Stomach (tissue), 4 donors: ENCODE measurements around the gene ESR1.

Experiments used
- POLR2A ChIP-seq, 4 donors: fragments of 450-650 bp; IDR thresholded peaks; one replicate each; pipeline ENCODE4 v1.6.1; 2016; ENCODE audit warnings: antibody characterized with exemption in 4 of 4, control low read depth in 2 of 4, mild to moderate bottlenecking in 1 of 4, moderate library complexity in 1 of 4
- TF ChIP-seq, protein P1 (sequence below), 7 experiments: fragments of 450-650 bp in 4 of 7; fragments of 200-600 bp in 3 of 7; sonication (generic) in 3 of 7; IDR thresholded peaks; one replicate each; pipeline ENCODE4 v1.5.1; 2016 to 2019; ENCODE audit warnings: antibody characterized with exemption in 7 of 7, control low read depth in 2 of 7, mild to moderate bottlenecking in 1 of 7

DNA sequence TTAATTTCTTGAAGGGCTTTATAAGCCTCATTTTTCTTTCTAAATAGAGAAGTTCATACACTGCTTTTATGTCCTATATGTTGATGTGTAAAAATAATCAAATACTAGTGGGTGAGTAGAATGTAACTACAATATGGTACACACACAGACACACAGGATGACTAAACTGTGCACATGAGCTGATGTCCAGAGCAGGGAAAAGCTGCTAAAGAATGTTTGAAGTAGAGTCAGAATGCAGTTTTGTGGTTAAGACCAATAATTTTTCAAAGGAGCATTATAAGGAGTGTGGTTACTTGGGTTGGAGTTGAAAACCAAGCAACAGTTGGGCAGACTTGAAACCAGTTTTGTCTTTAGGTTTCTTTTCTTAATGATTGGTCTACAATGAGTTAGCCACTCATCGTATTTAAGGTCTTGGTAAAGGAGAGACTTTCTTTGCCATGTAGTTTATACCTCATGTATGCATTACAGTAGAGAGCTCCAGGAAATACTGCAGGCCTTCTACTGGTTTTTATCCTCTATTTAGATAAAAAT is 196.6 kb downstream of the ESR1 start:
- TF ChIP-seq, protein P1, sequence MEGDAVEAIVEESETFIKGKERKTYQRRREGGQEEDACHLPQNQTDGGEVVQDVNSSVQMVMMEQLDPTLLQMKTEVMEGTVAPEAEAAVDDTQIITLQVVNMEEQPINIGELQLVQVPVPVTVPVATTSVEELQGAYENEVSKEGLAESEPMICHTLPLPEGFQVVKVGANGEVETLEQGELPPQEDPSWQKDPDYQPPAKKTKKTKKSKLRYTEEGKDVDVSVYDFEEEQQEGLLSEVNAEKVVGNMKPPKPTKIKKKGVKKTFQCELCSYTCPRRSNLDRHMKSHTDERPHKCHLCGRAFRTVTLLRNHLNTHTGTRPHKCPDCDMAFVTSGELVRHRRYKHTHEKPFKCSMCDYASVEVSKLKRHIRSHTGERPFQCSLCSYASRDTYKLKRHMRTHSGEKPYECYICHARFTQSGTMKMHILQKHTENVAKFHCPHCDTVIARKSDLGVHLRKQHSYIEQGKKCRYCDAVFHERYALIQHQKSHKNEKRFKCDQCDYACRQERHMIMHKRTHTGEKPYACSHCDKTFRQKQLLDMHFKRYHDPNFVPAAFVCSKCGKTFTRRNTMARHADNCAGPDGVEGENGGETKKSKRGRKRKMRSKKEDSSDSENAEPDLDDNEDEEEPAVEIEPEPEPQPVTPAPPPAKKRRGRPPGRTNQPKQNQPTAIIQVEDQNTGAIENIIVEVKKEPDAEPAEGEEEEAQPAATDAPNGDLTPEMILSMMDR (IDR thresholded peaks at IDR 0.05), result no peak
- no peak for TF ChIP-seq POLR2A (IDR thresholded peaks at IDR 0.05)
